Psoas muscle (tissue), 8 donors: ENCODE data around the gene PPP2R5E. TPM values are rescaled to one million over a fixed set of nuclear protein-coding genes. Genes with fewer than 3 reads are reported as not detected.

Experiments
- ATAC-seq, 4 donors: fragments of 200-7000 bp; cut with Tn5 transposase; one replicate each; pipeline ENCODE4 v1.9.1; 2020; ENCODE audit warnings: moderate library complexity in 3 of 4, mild to moderate bottlenecking in 2 of 4
- DNase-seq, 2 donors: peaks; one replicate each; pipeline ENCODE4 v3.0.0-alpha.2; 2020
- H3K27ac ChIP-seq: fragments of 200-600 bp; one replicate; pipeline ENCODE4 v1.8.0; 2022
- H3K27me3 ChIP-seq, 3 donors: fragments of 200-600 bp in 1 of 3; one replicate each; pipeline versions ENCODE4 v1.6.1 to v1.8.0; 2013 to 2022; ENCODE audit warnings: low read length in 2 of 3, mild to moderate bottlenecking in 2 of 3, moderate library complexity in 1 of 3; ENCODE audit not compliant: insufficient read depth in 3 of 3
- H3K36me3 ChIP-seq, 2 donors: fragments of 200-600 bp in 1 of 2; one replicate each; pipeline versions ENCODE4 v1.6.1 to v1.8.0; 2013 to 2022; ENCODE audit warnings: low read depth in 1 of 2, mild to moderate bottlenecking in 1 of 2, moderate library complexity in 1 of 2; ENCODE audit not compliant: insufficient read depth in 1 of 2
- H3K4me1 ChIP-seq: fragments of 200-600 bp; one replicate; pipeline ENCODE4 v1.8.0; 2022
- H3K4me3 ChIP-seq: fragments of 200-600 bp; one replicate; pipeline ENCODE4 v1.8.0; 2022; ENCODE audit warnings: mild to moderate bottlenecking
- H3K9me3 ChIP-seq: fragments of 200-600 bp; one replicate; pipeline ENCODE4 v1.8.0; 2022
- WGBS, 3 donors: extraction: QIAGEN DNeasy Blood & Tissue Kit; methylation state at CpG; one replicate each; pipeline versions ENCODE4 v1.1.6 to v1.1.7; 2013; 5-methylcytosine and 5-hydroxymethylcytosine counted together
- intact Hi-C, 2 donors: fragments of 100-400 bp; cut with DNase I; formaldehyde crosslinking; loops; one replicate each; pipeline versions ENCODE4 v1.11.0 to v1.14.2; 2022
- polyA plus RNA-seq, 3 donors: library from polyadenylated mRNA; stranded (reverse); fragments of 200-250 nt; gene quantifications; one replicate each; pipeline ENCODE4 v1.2.3, GENCODE V29; 2013
- total RNA-seq, 4 donors: library from RNA; stranded (reverse); fragmentation: NEBNext Ultra II Directional in 2 of 4; extraction: Animal tissue kit (Norgen Biotek cat#: 25700) in 2 of 4; gene quantifications; one replicate each; pipeline versions ENCODE4 v1.2.1 to v1.2.4, GENCODE V29; 2021 to 2023
- TF ChIP-seq, protein P1 (sequence below): fragments of 200-600 bp; IDR thresholded peaks from one replicate; pipeline ENCODE4 v1.8.0; 2022; ENCODE audit warnings: antibody characterized with exemption
- donor health status: healthy with polysubstance abuse.
- donor health status: DM: no; HTN: no; CAD: no; lungs with moderate emphysema.
- donor health status: Bipolar disorder and iron deficiency.
- donor health status: healthy.
- donor health status: DM: yes; HTN: yes; CAD: no.
- donor health status: DM: no; HTN: no; CAD: no.
- donor health status: DM: no; HTN: no; CAD: no.
- donor health status: DM: yes; HTN: yes; CAD: no.

The PPP2R5E gene
- total and polyA plus RNA-seq, 7 donors: 10.8 to 35.0 (median 29.3) TPM

DNA sequence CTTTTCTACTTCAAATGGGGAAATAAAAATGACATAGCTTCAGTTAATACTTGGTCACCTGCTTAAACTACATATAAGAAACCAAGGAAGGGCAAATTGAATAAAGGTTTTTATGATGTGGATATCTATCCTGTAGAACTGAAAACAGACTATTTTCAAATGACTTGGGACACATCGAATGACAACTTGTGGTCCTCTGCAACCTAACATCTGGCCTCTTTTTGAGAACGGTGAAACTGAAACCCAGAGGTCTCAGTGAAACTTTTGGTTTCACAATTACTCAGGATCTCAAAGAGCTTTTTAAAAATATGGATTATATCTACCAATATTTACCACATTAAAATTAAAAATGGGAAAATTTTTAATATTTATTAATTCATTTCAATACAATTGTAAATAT, 65.2 kb downstream of the PPP2R5E start:
- DNase-seq (no peak), ATAC-seq (no peak)
- no peaks in the 10 kb centered on the region for H3K9me3 ChIP-seq
- no peaks in the 10 kb centered on the region for H3K27me3 ChIP-seq
- no peak overlapping the region for H3K27ac ChIP-seq
- TF ChIP-seq, protein P1, sequence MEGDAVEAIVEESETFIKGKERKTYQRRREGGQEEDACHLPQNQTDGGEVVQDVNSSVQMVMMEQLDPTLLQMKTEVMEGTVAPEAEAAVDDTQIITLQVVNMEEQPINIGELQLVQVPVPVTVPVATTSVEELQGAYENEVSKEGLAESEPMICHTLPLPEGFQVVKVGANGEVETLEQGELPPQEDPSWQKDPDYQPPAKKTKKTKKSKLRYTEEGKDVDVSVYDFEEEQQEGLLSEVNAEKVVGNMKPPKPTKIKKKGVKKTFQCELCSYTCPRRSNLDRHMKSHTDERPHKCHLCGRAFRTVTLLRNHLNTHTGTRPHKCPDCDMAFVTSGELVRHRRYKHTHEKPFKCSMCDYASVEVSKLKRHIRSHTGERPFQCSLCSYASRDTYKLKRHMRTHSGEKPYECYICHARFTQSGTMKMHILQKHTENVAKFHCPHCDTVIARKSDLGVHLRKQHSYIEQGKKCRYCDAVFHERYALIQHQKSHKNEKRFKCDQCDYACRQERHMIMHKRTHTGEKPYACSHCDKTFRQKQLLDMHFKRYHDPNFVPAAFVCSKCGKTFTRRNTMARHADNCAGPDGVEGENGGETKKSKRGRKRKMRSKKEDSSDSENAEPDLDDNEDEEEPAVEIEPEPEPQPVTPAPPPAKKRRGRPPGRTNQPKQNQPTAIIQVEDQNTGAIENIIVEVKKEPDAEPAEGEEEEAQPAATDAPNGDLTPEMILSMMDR: no peak
- H3K4me1 ChIP-seq: peaks cover 8% of the 10 kb centered on the region
- no peaks in the 10 kb centered on the region for H3K36me3 ChIP-seq
- no peak overlapping the region for H3K4me3 ChIP-seq
- intact Hi-C loops: no loop called here
- WGBS, 3 donors: 13 to 43% (median 18%) methylated on average over 2 of the region's 2 CpGs

DNA sequence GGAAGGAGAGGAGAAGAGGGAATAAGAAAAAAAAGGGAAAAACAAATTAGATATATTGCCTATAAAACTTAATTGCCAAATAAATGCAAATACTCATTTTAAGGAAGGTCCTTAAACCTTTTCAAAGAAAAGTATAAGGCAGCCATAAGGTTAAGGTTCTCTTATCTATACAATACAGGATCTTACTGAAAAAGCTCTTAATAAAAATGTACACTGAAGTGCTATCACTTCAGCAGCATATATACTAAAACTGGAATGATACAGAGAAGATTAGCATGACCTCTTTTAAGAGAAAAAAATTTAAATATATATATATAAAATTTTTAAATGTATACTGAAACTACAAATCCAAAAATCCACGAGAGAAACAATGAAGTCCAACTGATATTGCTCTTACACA, 65.6 kb downstream of the PPP2R5E start:
- intact Hi-C loops: no loop called here
- ATAC-seq (no peak), DNase-seq (no peak)
- Histone ChIP-seq H3K27me3 (no peaks in the 10 kb centered on the region), H3K4me3 (no peak overlapping the region), H3K4me1 (peaks cover 8% of the 10 kb centered on the region), H3K9me3 (no peaks in the 10 kb centered on the region), H3K27ac (no peak overlapping the region), H3K36me3 (no peaks in the 10 kb centered on the region)
- 36 to 69% (median 38%) methylated on average over 1 of the region's 1 CpG for WGBS, 3 donors
- TF ChIP-seq, protein P1: no peak

DNA sequence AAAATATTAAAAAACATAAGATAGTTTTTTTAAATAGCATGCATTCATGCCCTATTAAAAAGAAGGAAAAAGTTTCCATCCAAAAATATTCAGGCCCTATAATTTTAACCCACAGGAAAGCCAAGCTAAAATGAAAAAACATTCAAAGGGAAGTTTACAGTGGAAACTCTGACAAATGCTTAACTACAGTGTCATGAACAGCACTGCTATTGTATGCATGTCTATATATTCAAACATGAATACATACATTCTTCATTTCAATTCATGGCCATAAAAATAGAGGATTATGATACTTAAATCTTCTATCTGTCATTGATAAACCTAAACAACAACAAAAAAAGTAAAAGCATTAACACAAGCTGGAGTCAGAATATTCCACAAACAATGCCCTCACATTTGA, 67.4 kb downstream of the PPP2R5E start:
- TF ChIP-seq, protein P1: no peak
- no peak for DNase-seq
- Histone ChIP-seq H3K4me1 (peaks cover 22% of the 10 kb centered on the region), H3K36me3 (no peaks in the 10 kb centered on the region), H3K27me3 (no peaks in the 10 kb centered on the region), H3K27ac (no peak overlapping the region), H3K9me3 (no peaks in the 10 kb centered on the region), H3K4me3 (no peak overlapping the region)
- intact Hi-C loops: no loop called here
- no peak for ATAC-seq

DNA sequence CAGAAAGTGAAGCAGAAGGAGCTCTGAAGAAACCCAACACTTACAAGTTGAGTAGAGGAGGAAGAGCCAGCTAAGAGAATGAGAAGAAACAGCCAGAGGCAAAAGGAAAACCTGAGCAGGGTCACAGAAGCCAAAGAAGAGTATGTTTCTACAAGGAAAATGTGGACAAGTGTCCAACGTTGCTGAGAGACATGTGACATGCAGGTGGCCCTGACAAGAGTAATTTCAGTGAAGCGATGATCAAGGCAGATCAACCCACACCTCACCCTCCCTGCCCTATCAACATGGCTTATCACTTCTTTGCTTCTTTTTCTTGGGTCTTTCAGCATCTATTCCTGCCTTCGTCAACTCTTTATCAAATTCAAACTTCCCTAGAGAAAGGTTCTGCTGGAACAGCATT, 68.3 kb downstream of the PPP2R5E start:
- Histone ChIP-seq H3K9me3 (no peaks in the 10 kb centered on the region), H3K4me1 (peaks cover 26% of the 10 kb centered on the region), H3K27ac (no peak overlapping the region), H3K36me3 (no peaks in the 10 kb centered on the region), H3K4me3 (no peak overlapping the region), H3K27me3 (no peaks in the 10 kb centered on the region)
- 71 to 82% (median 72%) methylated on average over 3 of the region's 3 CpGs for WGBS, 3 donors
- TF ChIP-seq, protein P1: no peak
- ATAC-seq: no peak
- intact Hi-C loops: no loop called here
- DNase-seq: no peak

DNA sequence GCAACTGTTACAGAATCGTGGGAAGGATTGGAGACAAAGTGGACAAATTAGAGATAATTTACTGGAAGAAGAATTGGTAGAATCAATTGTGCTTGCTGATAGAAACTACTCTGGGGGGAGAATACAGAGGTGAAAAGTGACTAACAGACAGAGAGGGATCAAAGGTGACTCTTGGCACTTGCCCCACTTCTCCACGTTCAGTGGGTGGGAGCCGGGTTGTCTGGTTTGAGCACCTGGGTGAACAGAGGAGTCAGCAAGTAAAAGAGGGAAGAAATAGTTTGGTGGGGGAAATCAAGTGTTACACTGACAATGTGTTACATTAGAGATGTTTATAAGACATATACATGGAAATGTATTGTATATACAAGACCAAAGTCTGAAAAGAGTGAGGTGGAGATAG, 69.1 kb downstream of the PPP2R5E start:
- intact Hi-C loops: no loop called here
- Histone ChIP-seq H3K4me1 (peaks cover 27% of the 10 kb centered on the region), H3K27ac (no peak overlapping the region), H3K4me3 (no peak overlapping the region), H3K27me3 (no peaks in the 10 kb centered on the region), H3K36me3 (no peaks in the 10 kb centered on the region), H3K9me3 (no peaks in the 10 kb centered on the region)
- TF ChIP-seq, protein P1: no peak
- DNase-seq: no peak
- WGBS, 3 donors: 94 to 97% (median 94%) methylated on average over 3 of the region's 3 CpGs
- no peak for ATAC-seq
